HG03378 (cell line): ENCODE results near the gene SLC24A5.

Source experiments
- ATAC-seq: cut with Tn5 transposase; IDR thresholded peaks from one replicate; pipeline ENCODE4 v1.9.1; 2021; ENCODE audit warnings: mild to moderate bottlenecking, moderate library complexity; ENCODE audit not compliant: unreplicated experiment

The SLC24A5 gene

DNA sequence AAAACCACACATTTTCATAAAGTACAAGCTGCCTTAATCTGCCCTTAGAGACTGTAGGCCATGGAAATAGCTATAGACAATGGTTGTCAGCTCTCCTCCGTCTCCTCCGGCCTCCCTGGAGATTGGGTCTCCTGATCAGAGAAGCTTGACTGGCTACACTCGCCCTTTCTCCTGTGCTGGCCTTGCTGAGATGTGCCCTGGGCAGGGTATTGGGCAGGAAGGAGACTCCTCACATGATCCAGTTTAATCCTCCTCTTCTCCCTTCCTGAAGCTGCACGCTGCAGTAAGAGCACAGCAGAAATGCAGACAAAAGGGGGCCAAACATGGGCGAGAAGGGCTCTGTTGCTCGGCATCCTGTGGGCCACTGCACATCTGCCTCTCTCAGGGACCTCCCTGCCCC lies at the start of gene SLC24A5:
Gene SLC24A5, plus strand, starts transcription at position 246 of the 400 bp plus-strand sequence. Its CDS starts 55 bp downstream, at position 301.
- ATAC-seq: no peak

GRCh38 chr15:48072941-48073340 lies 47.8 kb upstream of the SLC24A5 start:
- ATAC-seq: no peak

GRCh38 chr15:48073881-48074280 lies 46.9 kb upstream of the SLC24A5 start:
- no peak for ATAC-seq

DNA sequence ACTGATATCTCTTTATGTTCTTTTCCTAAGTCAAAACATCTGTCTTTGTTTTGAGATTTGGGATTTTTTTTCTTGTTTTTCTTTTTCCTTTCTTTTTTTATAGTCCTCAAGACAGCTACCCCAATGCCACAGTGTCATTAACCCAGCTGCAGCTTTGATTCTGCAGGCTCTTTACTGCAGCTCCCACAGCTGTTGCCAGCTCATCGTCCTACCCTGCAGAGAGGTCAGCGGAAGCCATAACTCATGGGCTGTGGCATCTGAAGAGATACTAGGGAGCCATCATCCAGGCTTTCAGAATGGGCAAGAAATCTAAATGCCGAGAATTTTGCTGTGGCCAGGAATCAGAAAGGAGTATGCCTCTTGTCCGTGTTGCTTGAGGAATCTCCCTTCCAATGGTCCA lies 44.3 kb upstream of the SLC24A5 start:
- ATAC-seq: no peak

GRCh38 chr15:48077616-48078184 lies 43.1 kb upstream of the SLC24A5 start:
- no peak for ATAC-seq

- ATAC-seq: peak; percentile 66
Measured at GRCh38 chr15:48084759-48085590, 35.8 kb upstream of the SLC24A5 start.

DNA sequence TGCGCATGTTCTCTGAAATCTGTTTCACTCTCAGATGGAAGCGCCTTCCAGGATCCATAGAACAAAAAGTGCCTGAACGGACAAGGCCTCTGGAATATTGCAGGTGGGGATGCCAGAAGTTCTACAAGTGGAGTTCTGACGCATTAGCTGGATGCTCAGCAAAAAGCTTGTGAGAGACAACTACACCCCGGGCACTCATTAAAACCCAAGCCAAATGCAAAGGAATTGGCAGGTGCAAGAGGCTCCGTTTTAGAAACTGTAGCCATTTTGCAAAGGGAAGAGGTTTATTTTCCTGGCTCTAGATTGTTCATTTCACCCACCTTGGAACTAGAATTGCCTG lies 35.2 kb upstream of the SLC24A5 start:
- ATAC-seq: no peak

DNA sequence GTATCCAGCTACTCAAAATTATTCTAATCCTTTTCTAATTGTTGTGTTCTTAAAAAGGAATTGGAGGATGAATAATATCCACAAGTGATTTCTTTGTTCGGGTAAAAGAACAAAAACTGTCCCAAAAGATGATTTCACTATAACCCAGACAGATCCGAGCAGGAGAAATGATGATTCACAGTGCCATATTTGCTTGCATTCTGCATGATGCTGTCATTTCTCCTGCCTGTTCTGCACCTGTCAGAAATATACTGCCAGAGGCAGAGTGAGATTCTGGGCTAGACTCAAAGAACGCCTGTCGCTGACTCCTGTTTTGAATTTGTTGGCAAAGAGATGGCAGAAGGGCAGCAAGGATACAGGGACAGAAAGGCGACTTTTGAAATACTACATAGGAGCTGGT lies 34.7 kb upstream of the SLC24A5 start:
- no peak for ATAC-seq

DNA sequence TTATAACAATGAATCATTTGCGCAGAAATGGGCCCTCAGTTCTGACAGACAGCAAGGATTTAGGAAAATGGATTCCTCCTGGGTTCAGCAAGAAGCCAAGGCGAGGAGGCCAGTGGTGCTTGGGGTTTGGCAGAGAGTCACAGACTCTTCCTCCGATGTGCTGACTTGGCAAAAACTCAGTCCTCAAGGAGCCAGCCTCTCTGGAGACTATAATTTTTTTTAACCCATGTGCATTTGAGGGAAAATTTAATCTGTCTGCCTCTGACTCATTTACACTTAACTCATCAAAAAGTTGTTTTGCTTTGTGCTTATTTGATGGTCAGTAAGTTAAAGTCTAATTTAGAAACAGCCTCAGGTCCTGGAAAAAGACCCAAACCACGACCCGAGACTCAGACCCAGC lies 34.2 kb upstream of the SLC24A5 start:
- no peak for ATAC-seq

GRCh38 chr15:48087844-48088243 lies 32.9 kb upstream of the SLC24A5 start:
- no peak for ATAC-seq

- ATAC-seq: no peak
Measured at GRCh38 chr15:48089702-48090101, 31.1 kb upstream of the SLC24A5 start.

DNA sequence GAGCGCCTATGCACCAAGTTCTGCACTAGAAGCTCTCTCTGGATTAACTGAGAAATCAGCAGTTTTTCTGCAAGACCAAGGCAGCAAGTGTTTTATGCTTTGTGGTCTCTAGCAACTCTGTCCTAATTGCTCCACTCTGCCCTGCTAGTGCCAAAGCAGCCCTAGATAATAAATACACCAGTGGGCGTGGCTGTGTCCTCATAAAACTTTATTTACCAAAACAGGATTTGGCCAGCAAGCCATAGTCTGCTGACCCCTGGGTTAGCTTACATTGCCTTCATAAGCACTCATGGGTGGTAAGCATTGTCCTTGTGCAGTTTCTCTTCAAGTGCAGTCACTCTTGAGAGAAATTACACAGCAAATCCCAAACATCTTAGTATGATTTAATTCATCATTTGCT lies 30.7 kb upstream of the SLC24A5 start:
- no peak for ATAC-seq

DNA sequence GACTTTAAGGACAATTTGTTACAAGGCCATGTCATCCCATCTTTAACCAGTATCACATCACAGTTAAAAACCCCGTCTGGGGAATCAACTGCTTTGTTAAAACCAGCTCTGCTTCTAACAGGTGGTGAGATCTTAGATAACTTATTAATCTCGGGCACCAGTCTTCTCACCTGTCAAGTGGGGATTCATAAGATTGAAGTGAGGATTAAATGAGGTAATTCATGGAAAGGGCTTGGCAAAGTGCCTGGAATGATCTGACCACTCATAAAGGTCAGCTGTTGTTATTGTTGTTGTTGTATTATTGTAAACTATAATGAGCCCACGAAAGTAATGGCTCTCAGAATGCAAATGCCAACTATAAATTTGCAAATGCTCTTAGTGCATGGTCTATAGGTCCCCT lies 30.1 kb upstream of the SLC24A5 start:
- ATAC-seq: no peak

DNA sequence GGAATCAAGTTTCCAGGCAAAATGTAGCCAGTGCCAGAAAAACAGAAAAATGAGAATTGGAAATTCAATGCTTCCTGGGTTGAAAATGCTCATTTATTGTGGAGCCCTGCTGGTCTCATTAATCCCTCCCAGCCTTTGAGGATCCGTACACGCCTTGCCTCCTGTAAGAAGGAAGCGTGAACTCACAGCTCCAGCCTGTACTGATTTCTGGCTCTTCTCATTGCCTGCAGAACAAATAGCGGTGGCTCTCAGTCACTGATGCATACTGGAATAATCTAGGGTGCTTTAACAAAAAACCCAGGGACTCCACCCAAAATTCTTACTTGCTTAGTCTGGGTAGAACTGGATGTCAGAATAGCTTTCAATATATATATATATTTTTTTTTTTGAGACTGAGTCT lies 29.3 kb upstream of the SLC24A5 start:
- no peak for ATAC-seq

DNA sequence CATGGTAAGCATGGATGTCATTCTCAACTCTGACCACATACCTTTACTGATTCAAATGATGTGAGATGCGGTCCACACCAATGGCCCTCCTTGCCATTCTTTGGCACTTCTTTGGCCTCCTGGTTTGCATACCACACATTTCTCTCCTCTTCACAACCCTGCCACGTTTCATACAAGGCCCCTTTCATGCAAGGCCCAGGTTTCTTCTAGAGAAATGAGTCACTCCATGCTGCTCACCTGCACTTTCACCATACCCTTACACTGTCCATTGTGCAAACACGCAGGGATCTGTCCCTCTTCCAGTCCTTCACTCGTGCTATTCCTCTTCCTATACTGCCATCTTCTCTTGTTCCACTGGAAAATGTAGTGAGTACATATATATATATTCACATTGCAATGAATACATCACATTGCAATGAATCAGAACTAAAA lies 24.4 kb upstream of the SLC24A5 start:
- ATAC-seq: peak; percentile 46

GRCh38 chr15:48096813-48097212 lies 24.0 kb upstream of the SLC24A5 start:
- ATAC-seq: no peak

DNA sequence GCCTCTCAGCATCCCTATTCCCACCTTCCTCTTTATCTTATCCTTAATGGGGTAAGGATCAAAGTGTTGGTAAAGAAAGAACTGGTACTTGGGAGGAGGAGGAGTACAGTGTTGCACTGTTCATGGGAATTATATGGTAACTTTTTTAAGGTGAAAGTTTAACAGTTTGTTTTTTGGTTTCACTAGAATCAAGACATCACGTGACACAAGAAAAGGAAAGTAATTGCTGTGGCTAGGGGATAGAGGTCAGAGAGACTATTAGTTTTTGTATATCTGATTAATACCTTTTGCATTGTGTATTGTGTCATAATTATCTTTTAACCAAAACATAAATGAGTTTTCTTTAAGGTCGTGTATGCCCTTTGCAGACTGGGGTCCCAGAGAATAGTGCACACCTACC lies 23.5 kb upstream of the SLC24A5 start:
- no peak for ATAC-seq

GRCh38 chr15:48101376-48101961 lies 19.3 kb upstream of the SLC24A5 start:
- ATAC-seq: no peak

DNA sequence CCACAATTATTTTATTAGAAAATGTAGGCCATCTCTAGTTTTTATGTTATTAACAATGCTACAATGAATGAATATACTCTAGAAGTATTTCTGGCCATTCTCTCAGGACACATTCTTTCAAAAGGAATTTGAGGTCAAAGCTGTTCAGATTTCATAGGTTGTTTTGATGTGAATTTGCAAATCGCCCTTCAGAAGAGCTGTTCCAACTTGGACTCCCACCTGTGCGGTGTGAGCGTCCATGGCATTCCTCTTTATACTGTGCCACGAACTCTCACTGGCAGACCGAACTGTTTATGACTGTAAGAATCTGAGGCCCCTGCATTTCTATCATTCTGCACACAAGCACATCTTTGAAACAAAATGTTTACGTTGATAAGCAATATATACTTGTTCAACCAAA lies 18.6 kb upstream of the SLC24A5 start:
- no peak for ATAC-seq

GRCh38 chr15:48103647-48104046 lies 17.1 kb upstream of the SLC24A5 start:
- ATAC-seq: no peak

DNA sequence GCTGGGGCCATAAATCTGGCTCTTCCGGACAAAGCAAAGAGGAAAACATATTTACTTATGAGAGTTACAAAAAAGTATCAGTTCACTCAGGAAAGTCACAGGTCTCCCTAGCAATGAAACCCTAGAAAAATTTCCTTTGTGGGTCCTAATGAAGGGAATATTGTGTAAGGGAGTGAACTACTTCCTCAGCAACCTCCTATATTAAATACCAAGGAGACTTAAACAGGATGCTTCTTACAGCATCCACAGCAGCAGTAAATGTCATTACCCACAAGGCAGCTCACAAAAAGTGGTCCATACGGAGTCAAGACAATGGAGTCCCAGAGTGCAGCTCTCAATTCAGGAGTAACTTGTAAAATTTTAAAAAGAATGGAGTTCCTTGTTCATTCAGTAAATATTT lies 14.9 kb upstream of the SLC24A5 start:
- ATAC-seq: no peak

GRCh38 chr15:48109212-48109611 lies 11.6 kb upstream of the SLC24A5 start:
- no peak for ATAC-seq
